ENCODE measurements around the gene FNDC3B.

FNDC3B gene

DNA sequence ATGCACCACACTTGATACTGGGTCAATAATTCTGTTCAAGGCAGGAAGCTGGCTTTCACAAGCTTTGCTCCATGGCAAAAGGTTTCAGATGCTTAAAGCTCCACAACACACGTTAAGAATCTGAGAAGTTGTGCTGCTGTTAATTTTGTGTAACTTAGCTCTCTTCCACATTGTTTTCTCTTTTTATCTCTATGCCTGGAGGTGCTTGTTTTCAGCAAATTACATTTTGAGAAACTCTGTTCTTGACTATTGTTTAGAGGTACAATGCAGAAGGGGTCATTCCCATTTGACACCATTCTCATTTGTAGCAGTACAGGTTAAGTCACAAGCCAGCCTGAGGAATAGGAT, 156.0 kb downstream of the FNDC3B start:
- no peak for DNase-seq

DNA sequence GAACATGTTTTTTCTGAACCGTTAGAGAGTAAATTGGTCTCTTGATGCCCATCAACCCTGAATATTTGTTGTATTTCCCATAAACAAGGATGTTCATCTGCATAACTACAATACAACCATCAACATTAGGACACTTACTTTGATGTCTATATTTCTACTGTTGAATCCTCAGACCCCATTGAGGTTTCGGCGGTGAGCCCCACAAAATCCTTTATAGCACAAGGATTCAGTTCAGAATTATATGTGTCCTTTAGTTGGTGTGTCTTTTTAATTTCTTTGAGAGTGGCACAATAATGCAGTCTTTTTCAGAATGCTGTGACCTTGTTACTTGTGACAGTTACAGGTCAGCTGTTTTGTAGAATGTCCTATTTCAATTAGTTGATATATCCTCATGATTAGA, 158.0 kb downstream of the FNDC3B start:
- DNase-seq, result no peak

DNA sequence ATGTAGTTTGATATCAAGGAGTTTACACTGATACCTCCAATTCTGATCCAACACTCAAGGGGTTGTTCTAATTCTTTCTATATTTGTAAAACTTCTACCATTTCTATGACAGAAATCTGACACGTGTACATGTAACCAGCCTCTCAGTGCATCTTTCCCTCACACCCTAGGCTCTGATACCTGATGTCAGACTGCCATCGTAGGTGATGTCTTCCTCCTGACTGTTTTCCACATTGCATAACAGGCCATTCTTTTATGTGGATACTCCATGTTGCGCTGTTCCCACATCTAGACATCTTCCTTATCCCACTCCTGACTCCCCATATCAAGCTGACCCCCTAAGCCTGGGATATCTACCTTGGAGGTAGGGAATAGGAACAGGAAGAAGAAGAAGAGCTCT, 159.1 kb downstream of the FNDC3B start:
- DNase-seq, result no peak

DNA sequence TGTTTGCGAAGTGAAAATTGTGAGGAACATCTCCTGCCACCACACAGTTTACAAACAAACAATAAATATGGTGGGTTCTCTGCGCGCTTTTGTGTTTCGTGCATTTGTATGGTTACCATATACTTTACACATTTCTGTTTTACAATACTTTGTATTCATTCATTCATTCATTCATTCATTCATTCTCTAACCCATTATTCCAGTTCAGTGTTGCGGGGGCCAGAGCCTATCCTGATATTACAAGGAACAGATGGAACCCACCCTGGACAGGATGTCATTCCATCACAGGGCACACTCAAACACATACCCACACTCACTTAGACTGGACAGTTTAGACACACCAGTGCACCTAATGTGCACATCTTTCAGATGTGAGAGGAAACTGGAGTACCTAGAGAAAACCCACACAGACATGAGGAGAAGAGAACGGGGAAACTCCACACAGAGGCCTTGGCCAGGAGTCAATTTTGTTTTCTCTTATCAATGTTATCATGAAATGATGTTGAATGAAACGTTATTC, 160.5 kb downstream of the FNDC3B start:
- DNase-seq, result no peak

DNA sequence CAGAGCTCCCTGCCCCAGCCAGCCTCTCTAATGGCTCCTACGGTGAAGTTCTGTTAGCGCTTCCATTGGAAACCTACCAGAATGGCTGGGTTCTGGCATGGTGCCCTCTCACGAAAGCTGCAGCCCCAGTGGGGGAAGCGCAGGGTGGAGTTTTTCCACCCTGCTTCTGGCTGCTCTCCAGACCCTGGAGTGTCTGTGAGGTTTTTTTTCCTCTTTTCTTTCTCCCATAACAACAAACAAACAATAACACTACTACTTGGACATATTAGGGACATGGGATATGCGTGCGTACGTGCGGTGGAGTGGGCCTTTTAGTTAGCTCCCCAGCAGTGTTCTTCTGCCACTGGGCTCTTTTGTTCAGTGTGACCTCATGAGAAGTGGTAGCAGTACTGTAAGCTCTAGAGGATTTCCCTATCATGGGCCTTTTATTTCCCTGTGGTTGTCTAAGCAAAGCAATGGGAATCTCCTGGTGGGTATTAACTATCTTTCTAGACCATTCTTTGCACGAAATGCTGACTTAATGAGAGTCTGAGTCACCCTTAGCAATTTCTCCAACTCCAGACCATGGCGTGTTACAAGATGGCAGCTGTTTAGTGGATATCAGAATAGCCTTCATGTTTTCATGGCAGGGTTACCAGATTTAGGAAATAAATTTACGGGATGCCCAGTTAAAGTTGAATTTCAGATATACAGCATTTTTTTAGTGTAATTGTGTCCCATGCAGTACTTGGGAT, 161.9 kb downstream of the FNDC3B start:
- peak; percentile 88 for DNase-seq

DNA sequence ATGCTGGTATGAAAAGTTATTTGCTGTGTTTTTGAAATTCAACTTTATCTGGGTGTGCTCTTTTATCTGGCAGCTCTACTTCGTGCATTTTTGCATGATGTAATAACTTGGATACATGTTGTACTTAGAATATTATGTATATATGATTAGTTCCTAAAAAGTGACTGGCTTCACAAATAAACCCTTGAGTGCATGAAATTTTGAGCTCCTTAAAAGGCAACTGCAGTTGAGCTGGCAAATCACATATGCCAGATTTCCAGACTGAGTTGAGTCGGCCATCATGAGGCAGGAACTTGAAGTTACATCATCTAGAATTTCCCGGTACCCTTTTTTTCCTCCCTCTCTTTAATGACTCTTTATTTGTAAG, 162.5 kb downstream of the FNDC3B start:
- peak; percentile 52 for DNase-seq

DNA sequence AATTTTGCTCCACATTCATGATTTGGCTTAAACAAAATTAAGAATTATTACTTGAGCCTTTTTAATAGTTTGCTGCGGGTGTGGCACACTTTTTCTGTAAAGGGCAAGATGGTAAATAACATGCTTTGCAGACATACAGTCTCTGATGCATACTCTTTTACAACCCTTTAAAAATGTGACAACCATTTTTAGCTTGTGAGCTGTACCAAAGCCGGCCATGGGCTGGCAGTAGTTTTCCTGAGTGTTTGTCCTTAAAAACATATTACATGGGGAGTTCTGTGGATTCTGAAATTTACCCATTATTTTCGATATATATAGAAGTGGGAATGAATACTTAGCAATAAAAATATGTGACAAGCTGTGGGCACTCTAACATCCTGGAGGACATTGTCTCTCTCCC, 163.4 kb downstream of the FNDC3B start:
- no peak for DNase-seq

DNA sequence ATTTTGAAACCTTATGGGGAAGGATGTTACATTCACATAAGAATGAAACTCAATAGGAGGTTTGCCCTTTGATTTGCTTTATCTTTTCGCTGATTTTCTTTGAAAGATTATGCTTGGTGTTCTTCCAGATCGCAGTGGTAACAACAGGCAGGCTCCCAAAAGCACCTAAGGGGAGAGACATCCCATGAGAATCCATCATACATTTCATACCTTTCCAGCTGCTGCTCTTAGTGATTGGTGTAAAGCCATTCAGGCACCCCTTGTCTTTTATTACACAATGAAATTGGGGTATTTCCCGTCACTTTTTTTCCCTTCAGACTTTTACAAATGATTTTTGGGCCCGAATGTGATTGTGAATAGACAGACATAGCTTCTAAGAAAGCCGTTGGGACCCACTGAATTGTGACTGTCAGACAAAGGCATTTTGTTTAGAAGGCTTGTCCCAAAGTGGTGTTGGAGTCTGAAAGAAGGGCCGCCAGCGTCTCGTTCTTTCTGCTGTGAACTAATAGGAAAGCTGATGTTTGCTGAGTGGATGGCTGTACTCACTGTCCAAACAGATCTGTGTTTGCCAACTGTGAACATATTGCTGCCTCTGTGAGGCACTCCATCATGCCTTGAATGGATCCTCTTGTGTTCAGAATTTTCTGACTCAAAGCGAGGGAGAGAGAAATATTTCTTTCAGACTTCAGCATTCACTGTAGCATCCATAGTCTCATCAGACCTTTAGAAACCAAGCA, 164.3 kb downstream of the FNDC3B start:
- no peak for DNase-seq

DNA sequence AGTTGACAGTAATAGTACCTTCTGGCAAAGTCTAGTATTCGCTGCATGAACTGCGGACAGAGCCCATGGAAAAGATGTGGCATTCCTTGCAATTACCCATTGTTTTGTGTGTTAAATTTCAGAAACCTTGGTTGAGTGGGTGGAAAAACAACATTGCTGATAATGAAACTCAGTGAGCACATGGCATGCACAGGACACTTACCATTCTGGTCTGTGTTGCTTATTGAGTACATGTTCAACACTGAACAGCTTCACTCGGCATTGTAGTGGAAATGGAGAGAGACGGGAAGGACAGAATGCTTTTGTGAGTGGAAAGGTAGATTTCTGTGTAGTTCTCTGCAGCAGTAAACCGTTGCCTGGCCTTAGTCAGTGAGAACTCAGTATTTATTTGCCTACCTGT, 165.3 kb downstream of the FNDC3B start:
- DNase-seq, result no peak

DNA sequence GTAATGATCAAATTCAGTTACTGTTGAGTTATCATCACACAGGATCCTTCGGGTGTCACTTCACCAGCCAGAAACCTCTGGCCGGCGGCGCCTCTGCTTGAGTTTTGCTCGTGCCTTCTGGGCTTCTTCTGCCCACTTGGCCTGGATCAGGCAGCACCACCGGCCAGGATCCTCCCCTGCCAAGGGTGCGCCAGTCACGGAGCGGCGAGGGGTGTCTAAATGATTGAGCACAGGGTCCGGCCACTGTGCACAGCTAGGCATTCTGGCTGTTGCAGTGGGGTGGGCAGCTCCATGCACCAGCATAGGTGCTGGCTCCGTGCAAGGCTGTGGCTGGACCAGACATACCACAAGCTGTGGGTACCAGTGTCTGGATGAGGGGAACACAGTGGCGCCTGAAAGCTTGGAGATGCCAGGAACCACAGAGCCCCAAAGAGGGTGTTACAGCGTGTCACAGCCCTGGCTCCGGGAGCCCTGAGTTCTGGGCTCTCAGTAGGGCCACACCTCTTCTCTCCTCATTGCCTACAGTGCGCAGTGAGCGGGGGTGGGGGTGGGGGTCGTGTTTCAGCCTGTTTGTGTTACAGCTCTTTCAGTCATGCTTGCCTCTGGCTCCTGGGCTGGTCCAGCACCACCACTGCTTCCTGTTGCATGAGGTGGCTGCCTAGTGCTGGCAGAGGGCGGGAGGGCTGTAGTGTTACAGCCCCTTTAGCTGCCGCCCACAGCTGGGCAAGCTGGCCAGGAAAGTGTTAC, 169.4 kb downstream of the FNDC3B start:
- no peak for DNase-seq

DNA sequence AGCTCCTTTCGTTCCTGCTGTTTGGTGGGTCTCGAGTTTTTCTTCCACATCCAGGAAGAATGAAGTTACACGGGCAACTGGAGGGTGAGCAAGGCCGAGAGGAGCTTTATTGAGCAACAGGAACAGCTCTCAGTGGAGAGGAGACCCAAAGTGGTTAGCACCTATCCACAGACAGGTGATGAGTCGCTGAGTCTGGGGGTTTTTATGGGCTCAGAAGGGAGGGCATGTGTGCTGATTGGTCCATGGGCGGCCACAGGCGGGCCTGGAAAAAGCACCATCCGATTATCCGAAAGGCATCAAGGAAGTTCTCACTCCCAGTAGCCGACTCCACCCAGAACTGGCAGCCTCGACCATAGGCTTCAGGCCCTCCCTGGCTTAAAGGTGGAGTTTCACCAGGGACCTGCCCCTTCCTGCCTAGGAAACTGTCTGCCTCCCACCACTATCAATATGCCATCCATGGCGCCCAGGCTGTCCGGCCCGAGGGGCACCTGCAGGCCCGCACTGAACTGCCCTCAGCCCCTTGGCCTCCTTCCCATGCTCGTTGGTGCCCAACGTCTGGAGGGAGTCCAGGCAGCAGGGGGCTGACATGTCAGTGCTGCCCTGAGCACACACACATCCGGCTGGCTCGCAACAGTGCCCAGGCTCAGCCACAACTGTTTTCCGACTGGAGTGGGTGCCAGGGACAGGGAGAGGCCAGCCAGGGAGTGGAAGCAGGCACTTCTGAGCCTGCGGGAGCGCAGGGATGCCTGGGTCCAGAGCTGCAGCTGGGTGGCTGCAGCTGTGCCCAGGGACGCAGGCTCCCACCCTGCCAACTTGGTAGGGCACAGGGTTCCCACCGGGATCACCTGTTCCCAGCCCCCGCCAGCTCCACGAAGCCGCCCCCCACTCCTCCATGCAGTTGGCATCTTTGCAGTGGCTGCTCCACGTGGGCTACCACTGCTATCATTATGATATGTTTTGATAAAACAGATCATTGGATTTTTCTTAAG, 170.2 kb downstream of the FNDC3B start:
- DNase-seq, result no peak

DNA sequence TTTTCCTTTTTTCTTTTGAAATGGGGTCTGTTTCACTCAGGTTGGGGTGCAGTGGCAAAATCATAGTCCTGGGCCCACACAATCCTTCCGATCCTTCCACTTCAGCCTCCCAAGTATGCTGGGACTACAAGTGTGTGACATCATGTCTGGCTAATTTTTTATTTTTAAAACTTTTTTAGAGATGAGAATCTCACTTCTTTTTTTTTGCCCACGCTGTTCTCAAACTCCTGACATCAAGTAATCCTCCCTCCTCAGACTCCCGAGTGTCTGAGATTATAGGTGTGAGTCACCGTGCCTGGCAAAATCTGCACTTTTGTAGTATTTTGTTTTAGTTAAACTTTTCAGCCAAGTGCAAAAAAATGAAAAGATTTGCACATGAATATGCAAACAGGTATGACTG, 171.0 kb downstream of the FNDC3B start:
- no peak for DNase-seq

DNA sequence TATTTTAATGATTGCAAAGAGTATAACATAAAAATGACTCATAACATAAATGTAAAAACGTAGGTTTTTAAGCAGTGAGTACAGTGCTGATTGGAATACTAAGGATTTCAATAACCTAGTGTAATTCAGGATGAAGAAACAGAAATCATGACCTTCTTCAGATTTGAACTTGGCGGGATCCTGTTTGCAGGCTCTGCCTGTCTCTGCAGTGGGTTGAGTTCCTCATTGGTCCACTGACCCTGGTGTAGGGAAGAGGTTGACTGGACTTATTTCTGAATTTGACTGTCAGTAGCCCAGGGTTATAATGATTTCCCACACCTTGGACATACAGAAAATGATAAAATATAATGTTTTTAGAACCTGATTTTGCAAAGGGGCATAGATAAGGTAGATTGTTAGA, 171.7 kb downstream of the FNDC3B start:
- no peak for DNase-seq

DNA sequence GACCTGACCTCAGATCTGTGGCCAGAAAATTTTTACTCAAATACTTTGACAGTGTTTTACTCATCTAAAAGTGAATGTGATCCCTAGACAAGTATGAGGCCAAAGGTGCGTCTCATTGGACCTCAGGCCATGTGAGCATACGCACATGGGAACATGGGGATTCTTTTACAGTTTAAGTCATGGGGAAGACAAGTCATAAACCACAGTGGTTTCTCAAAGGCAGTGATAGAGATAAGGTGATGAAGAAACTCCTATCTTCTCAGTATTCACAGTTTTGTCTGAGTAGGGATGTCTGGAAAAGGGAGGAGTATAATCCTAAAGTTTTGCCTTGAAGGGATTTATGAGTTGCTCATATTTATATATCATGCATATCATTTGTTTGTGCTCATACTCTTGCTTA, 173.8 kb downstream of the FNDC3B start:
- no peak for DNase-seq

DNA sequence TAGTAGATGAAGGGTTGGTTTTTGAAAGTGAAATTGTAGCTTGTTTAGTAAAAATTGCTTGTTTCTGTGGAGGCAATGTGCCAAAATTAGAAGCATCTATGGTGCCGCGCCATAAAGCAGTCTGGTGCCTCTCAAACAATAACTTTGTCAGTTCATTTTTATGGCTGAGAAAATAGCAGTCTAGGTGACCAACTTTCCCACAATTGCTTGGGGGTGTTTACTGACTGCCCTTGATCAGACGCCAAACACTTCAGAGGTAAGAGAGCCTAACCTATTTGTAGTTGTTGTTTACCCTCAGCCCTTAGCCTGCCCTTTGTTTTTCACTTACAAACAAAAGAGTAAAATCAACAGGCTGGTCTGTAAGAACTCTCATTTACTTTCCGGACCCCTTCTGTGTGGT, 174.5 kb downstream of the FNDC3B start:
- DNase-seq, result no peak

DNA sequence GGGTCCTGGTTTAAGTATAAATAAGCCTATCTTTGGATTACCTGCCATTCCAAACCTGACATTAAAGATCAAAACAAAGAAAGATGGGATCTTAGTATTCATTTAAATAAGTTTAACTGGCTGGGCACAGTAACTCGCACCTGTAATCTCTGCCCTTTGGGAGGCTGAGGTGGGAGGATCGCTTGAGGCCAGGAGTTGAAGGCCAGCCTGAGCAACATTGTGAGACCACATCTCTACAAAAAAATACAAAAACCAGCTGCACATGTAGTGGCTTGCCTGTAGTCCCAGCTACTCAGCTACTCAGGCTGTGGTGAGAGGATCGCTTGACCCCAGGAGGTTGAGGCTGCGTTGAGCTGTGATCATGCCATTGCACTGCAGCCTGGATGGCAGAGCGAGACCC, 176.9 kb downstream of the FNDC3B start:
- no peak for DNase-seq

DNA sequence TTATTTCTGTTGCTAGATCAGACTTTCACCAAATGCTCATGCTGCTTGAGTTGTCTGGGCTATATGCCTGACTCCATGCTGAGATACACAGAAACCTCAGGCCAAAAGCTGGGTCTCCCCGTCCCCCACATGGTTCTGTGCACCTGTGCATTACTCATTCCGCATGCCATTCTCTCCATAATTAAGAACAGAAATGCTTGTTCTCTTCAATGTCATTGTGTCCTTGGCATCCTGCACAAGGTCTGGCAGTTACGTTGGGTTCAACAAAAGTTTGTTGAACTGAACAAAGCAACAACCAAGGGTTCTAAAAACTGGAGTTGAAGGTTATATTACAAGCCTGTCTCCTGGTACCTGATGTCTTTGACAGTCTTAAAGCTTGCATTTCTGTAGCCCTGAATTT, 177.5 kb downstream of the FNDC3B start:
- DNase-seq, result no peak

DNA sequence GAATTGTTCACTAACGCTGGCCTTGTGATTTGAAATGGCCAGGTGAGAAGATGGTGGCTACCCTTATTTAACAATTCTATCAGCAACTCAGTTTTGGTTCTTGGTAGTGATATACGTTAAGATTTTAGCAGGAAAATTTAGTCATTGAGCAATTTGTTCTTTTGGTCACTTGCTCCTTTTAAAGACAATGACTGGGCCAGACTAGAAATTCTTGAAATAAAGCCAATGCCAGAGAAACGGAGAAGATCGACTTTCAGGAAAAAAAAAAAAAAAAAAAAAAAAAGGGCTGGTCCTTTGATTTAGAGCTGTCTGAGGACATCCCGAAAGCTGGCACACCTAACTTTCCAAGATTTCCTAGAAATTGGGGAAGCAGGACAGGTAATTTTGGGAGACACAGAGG, 178.5 kb downstream of the FNDC3B start:
- no peak for DNase-seq

DNA sequence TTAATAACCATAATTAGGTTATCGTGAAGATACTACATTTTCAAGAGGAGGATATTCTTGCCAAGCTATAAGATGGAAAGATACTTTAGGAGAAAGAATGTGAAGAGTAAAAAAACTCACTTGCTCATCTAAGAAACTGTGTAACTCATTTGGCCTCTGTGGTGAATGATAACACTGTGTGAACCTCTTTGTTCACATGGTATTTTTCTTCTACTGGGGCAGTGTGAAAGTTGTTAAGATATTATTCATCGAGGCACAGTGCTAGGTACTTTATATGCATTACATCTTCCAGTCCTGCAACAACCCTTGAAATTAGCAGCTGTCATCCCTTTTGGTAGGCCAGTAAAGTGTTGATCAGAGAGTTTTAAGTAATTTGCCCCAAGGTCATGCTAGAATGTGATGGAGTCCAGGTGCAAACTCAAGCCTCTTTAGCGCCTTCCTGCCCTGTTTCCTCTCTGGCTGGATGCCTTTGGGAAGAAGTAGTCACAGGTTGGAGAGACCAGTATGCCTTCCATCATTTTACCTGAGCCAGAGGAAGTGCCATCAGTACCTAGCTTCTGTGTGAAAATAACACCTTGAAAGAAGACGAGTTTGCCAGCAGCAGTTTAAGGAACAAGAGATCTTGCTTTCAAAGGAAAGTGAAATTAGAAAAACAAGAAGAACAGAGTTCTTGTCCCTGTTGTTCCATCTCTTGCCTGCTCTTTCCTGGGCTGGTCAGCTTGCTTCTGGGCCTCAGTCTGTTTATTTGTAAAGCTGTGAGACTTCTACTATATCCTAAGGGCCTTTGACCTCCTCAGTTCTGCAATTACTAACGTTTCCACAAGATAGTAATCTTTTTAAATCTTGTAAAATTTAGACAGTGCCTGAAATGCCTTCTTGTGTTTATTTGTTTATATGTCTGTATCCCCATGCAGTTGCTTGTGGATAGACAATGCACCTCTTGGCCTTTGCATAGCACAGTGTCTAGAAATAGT, 179.3 kb downstream of the FNDC3B start:
- no peak for DNase-seq

DNA sequence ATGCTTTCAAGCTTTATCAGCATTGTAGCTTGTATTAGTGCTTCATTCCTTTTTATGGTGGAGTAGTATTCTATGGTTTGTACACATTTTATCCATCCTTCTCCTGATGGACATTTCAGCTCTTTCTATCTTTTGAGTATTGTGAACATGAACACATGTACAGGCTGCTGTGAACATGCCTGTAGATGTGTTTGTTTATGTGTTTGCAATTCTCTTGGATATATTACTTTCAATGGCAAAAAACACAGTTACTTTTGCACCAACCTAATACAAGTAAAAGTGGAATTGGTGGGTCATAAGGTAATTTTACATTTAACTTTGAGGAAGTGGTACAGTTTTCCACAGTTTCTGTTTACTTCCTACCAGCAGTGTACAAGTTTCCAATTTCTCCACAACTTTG, 180.4 kb downstream of the FNDC3B start:
- DNase-seq, result no peak

DNA sequence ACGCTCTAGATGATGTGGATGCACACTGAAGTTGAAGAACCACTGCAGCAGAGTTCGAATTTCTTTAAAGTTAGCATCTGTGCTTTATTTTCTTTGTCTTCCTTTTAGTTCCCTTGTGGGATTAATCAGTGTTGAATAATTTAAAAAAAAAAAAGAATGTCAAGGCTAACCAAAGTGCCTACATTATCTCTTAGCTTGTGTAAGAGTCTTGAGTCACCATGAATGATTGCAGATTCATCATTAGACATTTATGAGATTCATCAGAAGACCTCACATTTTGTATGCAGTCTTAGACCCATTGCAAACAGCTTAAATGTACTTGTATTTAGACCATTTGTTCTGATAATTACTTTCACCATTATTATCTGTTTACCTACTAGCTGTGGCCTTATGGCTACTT, 182.2 kb downstream of the FNDC3B start:
- no peak for DNase-seq
